Body of pancreas (tissue), 4 donors: ENCODE data around the gene AMER2.

Experiments used
- POLR2A ChIP-seq, 3 donors: fragments of 450-650 bp; IDR thresholded peaks; one replicate each; pipeline ENCODE4 v1.6.1; 2016; ENCODE audit warnings: antibody characterized with exemption in 3 of 3, mild to moderate bottlenecking in 2 of 3
- TF ChIP-seq, protein P1 (sequence below), 7 experiments: fragments of 450-650 bp in 4 of 7; fragments of 200-600 bp in 3 of 7; sonication (generic) in 3 of 7; IDR thresholded peaks; one replicate each; pipeline ENCODE4 v1.5.1; 2016 to 2019; ENCODE audit warnings: antibody characterized with exemption in 7 of 7

DNA sequence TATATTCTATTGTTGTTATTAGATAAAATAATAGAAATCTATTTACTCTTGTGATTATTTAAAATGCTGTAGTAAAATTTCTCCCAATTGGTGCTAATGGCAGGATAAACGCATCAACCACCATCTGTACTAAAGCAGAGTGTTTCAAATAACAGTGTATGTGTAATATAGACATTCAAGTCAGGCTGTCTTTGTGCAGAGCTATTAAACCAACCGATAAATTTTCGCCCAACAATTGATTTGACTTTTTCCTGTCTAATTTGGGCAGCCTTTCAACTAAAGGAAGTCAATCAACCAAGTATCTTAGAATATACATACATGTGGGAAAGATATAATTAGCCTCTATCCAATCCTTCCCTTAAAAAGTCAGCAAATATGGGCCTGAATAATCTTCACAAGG lies 5.8 kb downstream of the AMER2 start:
- TF ChIP-seq, protein P1, sequence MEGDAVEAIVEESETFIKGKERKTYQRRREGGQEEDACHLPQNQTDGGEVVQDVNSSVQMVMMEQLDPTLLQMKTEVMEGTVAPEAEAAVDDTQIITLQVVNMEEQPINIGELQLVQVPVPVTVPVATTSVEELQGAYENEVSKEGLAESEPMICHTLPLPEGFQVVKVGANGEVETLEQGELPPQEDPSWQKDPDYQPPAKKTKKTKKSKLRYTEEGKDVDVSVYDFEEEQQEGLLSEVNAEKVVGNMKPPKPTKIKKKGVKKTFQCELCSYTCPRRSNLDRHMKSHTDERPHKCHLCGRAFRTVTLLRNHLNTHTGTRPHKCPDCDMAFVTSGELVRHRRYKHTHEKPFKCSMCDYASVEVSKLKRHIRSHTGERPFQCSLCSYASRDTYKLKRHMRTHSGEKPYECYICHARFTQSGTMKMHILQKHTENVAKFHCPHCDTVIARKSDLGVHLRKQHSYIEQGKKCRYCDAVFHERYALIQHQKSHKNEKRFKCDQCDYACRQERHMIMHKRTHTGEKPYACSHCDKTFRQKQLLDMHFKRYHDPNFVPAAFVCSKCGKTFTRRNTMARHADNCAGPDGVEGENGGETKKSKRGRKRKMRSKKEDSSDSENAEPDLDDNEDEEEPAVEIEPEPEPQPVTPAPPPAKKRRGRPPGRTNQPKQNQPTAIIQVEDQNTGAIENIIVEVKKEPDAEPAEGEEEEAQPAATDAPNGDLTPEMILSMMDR (IDR thresholded peaks at IDR 0.05), result no peak
- no peak for TF ChIP-seq POLR2A (IDR thresholded peaks at IDR 0.05)
